PC-3 (cell line): ENCODE results near the gene RCAN2. TPM values are rescaled to one million over a fixed set of nuclear protein-coding genes. Genes with fewer than 3 reads are reported as not detected.

Source experiments
- ATAC-seq: fragments of 200-7000 bp; cut with Tn5 transposase; 2 replicates; pipeline ENCODE4 v1.9.1; 2020; ENCODE audit warnings: mild to moderate bottlenecking, moderate library complexity
- BruUV-seq: library from RNA; stranded (reverse); fragments of 400-500 nt; replicated peaks from 2 replicates; lab custom pipeline; 2021; lab: Mats Ljungman, UMichigan
- CTCF ChIA-PET: fragments of 300-600 bp; sonication (Branson Sonifier 250); formaldehyde crosslinking; loops from one replicate; lab custom pipeline; 2022; ENCODE audit warnings: antibody characterized with exemption; lab: Charles Lee
- POLR2A ChIA-PET: fragments of 300-600 bp; sonication (Branson Sonifier 250); formaldehyde crosslinking; loops from one replicate; lab custom pipeline; 2022; ENCODE audit warnings: antibody characterized with exemption; ENCODE audit not compliant: unreplicated experiment; lab: Charles Lee
- DNase-seq: peaks from one replicate; pipeline ENCODE4 v3.0.0-alpha.2; 2015
- H2AFZ ChIP-seq: fragments of 300-600 bp; sonication (generic); 2 replicates; pipeline ENCODE4 v1.6.0; 2016; ENCODE audit warnings: antibody characterized with exemption, low read length
- H3F3A ChIP-seq: fragments of 300-600 bp; sonication (generic); one replicate; pipeline ENCODE4 v1.6.0; 2017; ENCODE audit warnings: antibody characterized with exemption, low read length, control low read depth, mild to moderate bottlenecking; ENCODE audit not compliant: unreplicated experiment
- H3K27ac ChIP-seq: fragments of 300-600 bp; sonication (generic); 2 replicates; pipeline ENCODE4 v1.5.1; 2016; ENCODE audit warnings: mild to moderate bottlenecking, low read length
- H3K27me3 ChIP-seq: fragments of 300-600 bp; sonication (generic); 2 replicates; pipeline ENCODE4 v1.6.1; 2016; ENCODE audit warnings: low read length, mixed read lengths
- H3K36me3 ChIP-seq: fragments of 300-600 bp; sonication (generic); 2 replicates; pipeline ENCODE4 v1.6.1; 2016; ENCODE audit warnings: low read depth, mixed run types, low read length, mixed read lengths
- H3K4me1 ChIP-seq: fragments of 300-600 bp; sonication (generic); 2 replicates; pipeline ENCODE4 v1.5.1; 2016; ENCODE audit warnings: low read length; ENCODE audit not compliant: insufficient read depth
- H3K4me2 ChIP-seq: fragments of 300-600 bp; sonication (generic); 2 replicates; pipeline ENCODE4 v1.6.0; 2016; ENCODE audit warnings: low read length
- H3K4me3 ChIP-seq: fragments of 300-600 bp; sonication (generic); 2 replicates; pipeline ENCODE4 v1.5.1; 2016; ENCODE audit warnings: mild to moderate bottlenecking, low read length, mixed read lengths
- H3K79me2 ChIP-seq: fragments of 300-600 bp; sonication (generic); 2 replicates; pipeline ENCODE4 v1.6.1; 2017; ENCODE audit warnings: low read length, mixed read lengths
- H3K9ac ChIP-seq: fragments of 300-600 bp; sonication (generic); 2 replicates; pipeline ENCODE4 v1.6.0; 2016; ENCODE audit warnings: mild to moderate bottlenecking, low read length
- H3K9me2 ChIP-seq: fragments of 300-600 bp; sonication (generic); replicated peaks from 2 replicates; pipeline ENCODE4 v1.6.1; 2016; ENCODE audit warnings: mixed run types, low read length, mixed read lengths
- H3K9me3 ChIP-seq: fragments of 300-600 bp; sonication (generic); 2 replicates; pipeline ENCODE4 v1.6.1; 2016; ENCODE audit warnings: low read length, mixed read lengths
- H4K20me1 ChIP-seq: fragments of 300-600 bp; sonication (generic); 2 replicates; pipeline ENCODE4 v1.6.1; 2016; ENCODE audit warnings: low read length, mixed read lengths
- EZH2 ChIP-seq: fragments of 300-600 bp; sonication (generic); IDR thresholded peaks from one replicate; pipeline ENCODE4 v1.6.1; 2017; ENCODE audit warnings: antibody characterized with exemption, mild to moderate bottlenecking, low read length; ENCODE audit not compliant: unreplicated experiment
- EZH2phosphoT487 ChIP-seq: fragments of 300-600 bp; sonication (generic); IDR thresholded peaks from 2 replicates; pipeline ENCODE4 v1.6.1; 2018; ENCODE audit warnings: mild to moderate bottlenecking, antibody characterized with exemption, low read length, borderline replicate concordance
- intact Hi-C: fragments of 100-400 bp; cut with micrococcal nuclease; formaldehyde crosslinking; loops from 2 replicates; pipeline ENCODE4 v1.9.0; 2023
- total RNA-seq: library from RNA; depleted of rRNA; stranded (reverse); fragments of >200 nt; gene quantifications from 2 replicates; pipeline ENCODE4 v1.2.3, GENCODE V29; 2014
- TF ChIP-seq, protein P1 (sequence below): fragments of 300-600 bp; sonication (generic); conservative IDR thresholded peaks from 2 replicates; pipeline ENCODE4 v1.5.1; 2017; ENCODE audit warnings: antibody characterized with exemption, low read depth, mild to moderate bottlenecking, low read length

Gene RCAN2
- total RNA-seq, 1 experiment from 2014 or later = not detected

DNA sequence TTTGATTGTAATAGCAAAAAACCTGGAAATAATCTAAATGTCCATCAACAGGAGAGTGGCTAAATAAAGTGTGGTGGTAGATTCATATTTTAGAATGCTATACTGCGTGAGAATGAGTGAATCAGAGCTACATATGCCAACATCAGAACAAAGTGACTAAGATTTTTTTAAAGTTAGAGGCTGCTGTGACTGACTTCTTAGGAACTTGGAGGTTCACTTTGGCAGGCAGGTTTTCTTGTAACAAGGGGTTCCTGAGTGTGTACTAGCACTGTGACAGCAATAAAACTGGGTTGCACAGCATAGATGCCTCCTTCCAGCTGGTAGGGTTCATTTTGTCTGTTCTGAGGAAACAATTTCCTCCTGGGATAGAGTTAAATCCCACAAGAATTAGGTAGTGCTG lies 245.2 kb downstream of the RCAN2 start:
- ChIA-PET CTCF (no interaction called here), POLR2A (no interaction called here)
- no peaks in the 10 kb centered on the region for H3K36me3 ChIP-seq
- H3K4me3 ChIP-seq = no peak overlapping the region
- intact Hi-C loops = no loop called here
- BruUV-seq = no TSS peak
- H3K9me3 ChIP-seq = no peaks in the 10 kb centered on the region
- H3K4me1 ChIP-seq = no peaks in the 10 kb centered on the region
- ATAC-seq = no peak
- no peaks in the 10 kb centered on the region for H3K79me2 ChIP-seq
- H3K4me2 ChIP-seq = no peak overlapping the region
- H3K9ac ChIP-seq = no peak overlapping the region
- no peaks in the 10 kb centered on the region for H3F3A ChIP-seq
- TF ChIP-seq, protein P1, sequence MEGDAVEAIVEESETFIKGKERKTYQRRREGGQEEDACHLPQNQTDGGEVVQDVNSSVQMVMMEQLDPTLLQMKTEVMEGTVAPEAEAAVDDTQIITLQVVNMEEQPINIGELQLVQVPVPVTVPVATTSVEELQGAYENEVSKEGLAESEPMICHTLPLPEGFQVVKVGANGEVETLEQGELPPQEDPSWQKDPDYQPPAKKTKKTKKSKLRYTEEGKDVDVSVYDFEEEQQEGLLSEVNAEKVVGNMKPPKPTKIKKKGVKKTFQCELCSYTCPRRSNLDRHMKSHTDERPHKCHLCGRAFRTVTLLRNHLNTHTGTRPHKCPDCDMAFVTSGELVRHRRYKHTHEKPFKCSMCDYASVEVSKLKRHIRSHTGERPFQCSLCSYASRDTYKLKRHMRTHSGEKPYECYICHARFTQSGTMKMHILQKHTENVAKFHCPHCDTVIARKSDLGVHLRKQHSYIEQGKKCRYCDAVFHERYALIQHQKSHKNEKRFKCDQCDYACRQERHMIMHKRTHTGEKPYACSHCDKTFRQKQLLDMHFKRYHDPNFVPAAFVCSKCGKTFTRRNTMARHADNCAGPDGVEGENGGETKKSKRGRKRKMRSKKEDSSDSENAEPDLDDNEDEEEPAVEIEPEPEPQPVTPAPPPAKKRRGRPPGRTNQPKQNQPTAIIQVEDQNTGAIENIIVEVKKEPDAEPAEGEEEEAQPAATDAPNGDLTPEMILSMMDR = no peak
- no peak for TF ChIP-seq EZH2phosphoT487
- no peak for TF ChIP-seq EZH2
- no peaks in the 10 kb centered on the region for H3K9me2 ChIP-seq
- H3K27me3 ChIP-seq = peaks cover 85% of the 10 kb centered on the region
- DNase-seq = no peak
- H4K20me1 ChIP-seq = no peaks in the 10 kb centered on the region
- no peak overlapping the region for H3K27ac ChIP-seq
- no peak overlapping the region for H2AFZ ChIP-seq

GRCh38 chr6:46244670-46245069 lies 246.6 kb downstream of the RCAN2 start:
- no peaks in the 10 kb centered on the region for H3F3A ChIP-seq
- H4K20me1 ChIP-seq = no peaks in the 10 kb centered on the region
- ChIA-PET CTCF (no interaction called here), POLR2A (no interaction called here)
- intact Hi-C loops = no loop called here
- no peak overlapping the region for H3K9ac ChIP-seq
- H3K27ac ChIP-seq = no peak overlapping the region
- H3K36me3 ChIP-seq = no peaks in the 10 kb centered on the region
- H3K9me3 ChIP-seq = no peaks in the 10 kb centered on the region
- peaks cover 85% of the 10 kb centered on the region for H3K27me3 ChIP-seq
- no peak overlapping the region for H3K4me3 ChIP-seq
- no peaks in the 10 kb centered on the region for H3K4me1 ChIP-seq
- DNase-seq = no peak
- no peak for ATAC-seq
- H3K79me2 ChIP-seq = no peaks in the 10 kb centered on the region
- BruUV-seq = no TSS peak
- no peak overlapping the region for H2AFZ ChIP-seq
- no peaks in the 10 kb centered on the region for H3K9me2 ChIP-seq
- TF ChIP-seq EZH2phosphoT487 (no peak), EZH2 (no peak)
- TF ChIP-seq, protein P1 = no peak
- H3K4me2 ChIP-seq = no peak overlapping the region

DNA sequence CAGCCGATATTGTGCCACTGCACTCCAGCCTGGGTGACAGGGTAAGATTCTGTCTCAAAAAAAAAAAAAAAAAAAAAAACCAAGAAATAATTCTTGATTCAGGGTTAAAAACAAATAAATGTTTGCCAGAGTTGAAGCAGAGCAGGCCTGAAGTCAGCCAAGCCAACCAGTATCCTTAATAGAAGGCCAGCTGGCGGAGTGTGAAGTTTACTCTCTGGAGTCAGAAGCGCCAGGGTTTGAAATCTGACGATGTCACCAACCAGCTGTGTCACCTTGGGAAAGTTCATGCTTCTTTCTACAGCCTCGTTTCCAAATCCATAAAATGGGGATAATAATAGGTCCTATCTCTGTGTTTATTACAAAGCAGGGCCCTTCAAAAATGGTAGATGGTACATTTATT lies 247.5 kb downstream of the RCAN2 start:
- H3K27ac ChIP-seq = no peak overlapping the region
- H3K79me2 ChIP-seq = no peaks in the 10 kb centered on the region

More for the DNA sequence above, 247.5 kb downstream of the RCAN2 start:
- Histone ChIP-seq H3K4me3 (no peak overlapping the region), H3K9me2 (no peaks in the 10 kb centered on the region), H3K4me1 (no peaks in the 10 kb centered on the region), H4K20me1 (no peaks in the 10 kb centered on the region), H2AFZ (no peak overlapping the region), H3K9me3 (no peaks in the 10 kb centered on the region), H3K9ac (no peak overlapping the region), H3F3A (no peaks in the 10 kb centered on the region), H3K36me3 (no peaks in the 10 kb centered on the region), H3K4me2 (no peak overlapping the region), H3K27me3 (peaks cover 87% of the 10 kb centered on the region)
- TF ChIP-seq EZH2 (no peak), EZH2phosphoT487 (no peak)
- TF ChIP-seq, protein P1 = no peak
- POLR2A ChIA-PET = no interaction called here
- ATAC-seq = no peak
- intact Hi-C loops = no loop called here
- DNase-seq = no peak
- CTCF ChIA-PET = no interaction called here
- no TSS peak for BruUV-seq
